Measurements from ENCODE around the gene SLC25A46. TPM values are rescaled to one million over a fixed set of nuclear protein-coding genes. Genes with fewer than 3 reads are reported as not detected.
"Not testable (repeated sequence)": the region's sequence is repeated elsewhere in the genome, so short reads cannot be mapped to it uniquely, and the experiment has no call there.

SLC25A46 gene
- total and polyA plus RNA-seq, 2 experiments from 2014 or later, result 34.3 to 76.2 TPM

DNA sequence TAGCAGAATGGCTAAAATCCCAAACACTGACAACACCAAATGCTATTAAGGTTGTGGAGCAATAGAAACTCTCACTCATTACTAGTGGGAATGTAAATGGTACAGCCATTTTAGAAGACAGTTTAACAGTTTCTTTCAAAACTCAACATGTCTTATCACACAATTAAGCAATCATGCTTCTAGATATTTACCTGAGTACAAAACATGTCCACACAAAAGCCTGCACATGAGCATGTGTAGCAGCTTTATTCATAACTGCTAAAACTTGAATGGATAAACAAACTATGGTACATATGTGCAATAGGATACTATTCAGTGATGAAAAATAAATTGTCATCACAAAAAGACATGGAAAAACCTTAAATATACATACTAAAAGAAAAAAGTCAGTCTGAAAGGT lies 31.5 kb downstream of the SLC25A46 start:
- Histone ChIP-seq H3K27me3 (replicated peaks; ENCODE audit: insufficient read depth) (0 out of 2 replicates have a peak, but pooled peaks cover 7% of the 10 kb centered on the region), H3K4me2 (ENCODE audit: unreplicated experiment) (no peak overlapping the region), H3K27ac (no peak overlapping the region), H4K20me1 (ENCODE audit: insufficient read depth) (no peaks in the 10 kb centered on the region), H3F3A (ENCODE audit: insufficient read depth) (peaks cover 34% of the 10 kb centered on the region; the same call in 1 of the 2 replicates), H3K4me3 (no peak overlapping the region), H3K36me3 (ENCODE audit: low read depth) (no peaks in the 10 kb centered on the region), H3K79me2 (ENCODE audit: insufficient read depth) (no peaks in the 10 kb centered on the region), H2AFZ (no peak overlapping the region), H3K9me2 (ENCODE audit: insufficient read depth) (no peaks in the 10 kb centered on the region), H3K4me1 (ENCODE audit: insufficient read depth) (peaks cover 17% of the 10 kb centered on the region), H3K9ac (no peak overlapping the region), H3K9me3 (ENCODE audit: low read depth) (no peaks in the 10 kb centered on the region)
- DNase-seq, result no peak
- in situ Hi-C loops (cut with MboI), result no loop called here
- TF ChIP-seq EZH2phosphoT487 (IDR thresholded peaks at IDR 0.05; ENCODE audit: insufficient read depth, low read depth) (no peak), EZH2 (IDR thresholded peaks at IDR 0.05; ENCODE audit: insufficient read depth, poor library complexity, severe bottlenecking) (no peak)

DNA sequence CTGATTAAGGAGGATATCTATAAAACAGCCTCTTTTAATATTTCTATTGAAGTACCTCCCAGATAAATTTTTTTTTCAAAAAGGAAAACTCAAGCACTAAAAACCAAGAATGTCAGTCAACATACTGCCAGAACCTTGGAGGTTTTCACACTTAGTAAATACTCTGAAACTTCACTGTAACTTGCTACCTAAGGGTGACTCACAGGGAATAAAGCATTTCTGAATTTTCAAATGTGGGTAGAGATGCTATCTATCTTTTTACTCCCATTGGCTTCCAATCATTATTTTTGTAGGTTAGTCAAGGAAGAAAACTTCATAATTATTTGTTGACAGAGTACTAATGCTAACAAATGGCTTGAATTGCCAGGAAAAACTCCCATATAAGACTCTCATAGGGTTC lies 46.1 kb downstream of the SLC25A46 start:
- Histone ChIP-seq H3K27ac (no peak overlapping the region), H3K4me1 (ENCODE audit: insufficient read depth) (peaks cover 9% of the 10 kb centered on the region; the same call in 1 of the 2 replicates), H3K36me3 (ENCODE audit: low read depth) (no peaks in the 10 kb centered on the region), H3K4me3 (no peak overlapping the region), H3K4me2 (ENCODE audit: unreplicated experiment) (no peak overlapping the region), H2AFZ (no peak overlapping the region), H3K27me3 (replicated peaks; ENCODE audit: insufficient read depth) (peaks cover 12% of the 10 kb centered on the region; the same call in 1 of the 2 replicates), H3K9ac (no peak overlapping the region), H3F3A (ENCODE audit: insufficient read depth) (0 out of 2 replicates have a peak, but pooled peaks cover 7% of the 10 kb centered on the region), H3K9me2 (ENCODE audit: insufficient read depth) (no peaks in the 10 kb centered on the region), H3K79me2 (ENCODE audit: insufficient read depth) (no peaks in the 10 kb centered on the region), H3K9me3 (ENCODE audit: low read depth) (no peaks in the 10 kb centered on the region), H4K20me1 (ENCODE audit: insufficient read depth) (no peaks in the 10 kb centered on the region)
- TF ChIP-seq EZH2phosphoT487 (IDR thresholded peaks at IDR 0.05; ENCODE audit: insufficient read depth, low read depth), result no peak
- no peak for TF ChIP-seq EZH2 (IDR thresholded peaks at IDR 0.05; ENCODE audit: insufficient read depth, poor library complexity, severe bottlenecking)
- DNase-seq, result peak; percentile 19
- in situ Hi-C loops (cut with MboI), result no loop called here

DNA sequence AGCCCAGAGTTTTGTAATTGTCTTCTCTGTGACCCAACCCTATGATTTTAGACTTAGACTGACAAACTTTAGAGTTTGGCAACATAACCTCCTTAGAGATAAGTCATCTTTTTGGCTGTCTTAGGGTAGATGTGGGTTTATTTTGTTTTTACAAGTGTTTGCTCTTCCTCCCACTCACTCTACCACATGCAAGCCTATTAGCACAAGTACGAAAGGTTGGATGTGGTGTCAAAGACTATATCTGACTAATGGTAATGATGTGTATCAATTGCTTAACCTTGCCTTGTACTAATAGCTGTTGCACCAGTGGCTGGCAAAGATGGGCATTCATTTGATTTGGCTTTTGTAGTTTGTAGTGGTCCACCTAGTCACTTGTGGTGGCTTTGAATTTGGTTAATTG lies 46.5 kb downstream of the SLC25A46 start:
- Histone ChIP-seq H2AFZ (no peak overlapping the region), H3K4me1 (ENCODE audit: insufficient read depth) (peaks cover 9% of the 10 kb centered on the region; the same call in 1 of the 2 replicates), H3K79me2 (ENCODE audit: insufficient read depth) (no peaks in the 10 kb centered on the region), H3K27ac (no peak overlapping the region), H3K4me3 (no peak overlapping the region), H4K20me1 (ENCODE audit: insufficient read depth) (no peaks in the 10 kb centered on the region), H3F3A (ENCODE audit: insufficient read depth) (0 out of 2 replicates have a peak, but pooled peaks cover 7% of the 10 kb centered on the region), H3K36me3 (ENCODE audit: low read depth) (no peaks in the 10 kb centered on the region), H3K27me3 (replicated peaks; ENCODE audit: insufficient read depth) (peaks cover 12% of the 10 kb centered on the region; the same call in 1 of the 2 replicates), H3K4me2 (ENCODE audit: unreplicated experiment) (no peak overlapping the region), H3K9ac (no peak overlapping the region), H3K9me3 (ENCODE audit: low read depth) (no peaks in the 10 kb centered on the region), H3K9me2 (ENCODE audit: insufficient read depth) (no peaks in the 10 kb centered on the region)
- no peak for TF ChIP-seq EZH2 (IDR thresholded peaks at IDR 0.05; ENCODE audit: insufficient read depth, poor library complexity, severe bottlenecking)
- no peak for TF ChIP-seq EZH2phosphoT487 (IDR thresholded peaks at IDR 0.05; ENCODE audit: insufficient read depth, low read depth)
- DNase-seq, result peak; percentile 56
- in situ Hi-C loops (cut with MboI), result no loop called here
- WGBS, 2 experiments (ENCODE audit: low coverage in 1 of 2, low lambda C conversion rate in 2 of 2, missing lambda C conversion rate in 2 of 2), result 15 to 25% methylated on average over 1 of the region's 1 CpG

DNA sequence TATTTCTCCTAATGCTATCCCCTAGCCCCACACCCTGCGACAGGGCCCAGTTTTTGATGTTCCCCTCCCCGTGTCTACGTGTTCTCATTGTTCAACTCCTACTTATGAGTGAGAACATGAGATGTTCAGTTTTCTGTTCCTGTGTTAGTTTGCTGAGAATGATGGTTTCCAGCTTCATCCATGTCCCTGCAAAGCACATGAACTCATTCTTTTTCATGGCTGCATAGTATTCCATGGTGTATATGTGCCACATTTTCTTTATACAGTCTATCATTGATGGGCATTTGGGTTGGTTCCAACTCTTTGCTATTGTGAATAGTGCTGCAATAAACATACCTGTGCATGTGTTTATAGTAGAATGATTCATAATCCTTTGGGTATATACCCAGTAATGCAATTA lies 49.2 kb downstream of the SLC25A46 start:
- H3F3A ChIP-seq (ENCODE audit: insufficient read depth); H3K79me2 ChIP-seq (ENCODE audit: insufficient read depth); H3K27me3 ChIP-seq (replicated peaks; ENCODE audit: insufficient read depth); H3K9me2 ChIP-seq (ENCODE audit: insufficient read depth); H4K20me1 ChIP-seq (ENCODE audit: insufficient read depth); H3K4me3 ChIP-seq; H3K27ac ChIP-seq; in situ Hi-C loops (cut with MboI); H3K4me1 ChIP-seq (ENCODE audit: insufficient read depth); H3K9me3 ChIP-seq (ENCODE audit: low read depth); H3K9ac ChIP-seq; H2AFZ ChIP-seq; H3K4me2 ChIP-seq (ENCODE audit: unreplicated experiment); H3K36me3 ChIP-seq (ENCODE audit: low read depth); DNase-seq: not testable (repeated sequence)
- 50 to 53% methylated on average over 3 of the region's 3 CpGs for WGBS, 2 experiments (ENCODE audit: low coverage in 1 of 2, low lambda C conversion rate in 2 of 2, missing lambda C conversion rate in 2 of 2)

DNA sequence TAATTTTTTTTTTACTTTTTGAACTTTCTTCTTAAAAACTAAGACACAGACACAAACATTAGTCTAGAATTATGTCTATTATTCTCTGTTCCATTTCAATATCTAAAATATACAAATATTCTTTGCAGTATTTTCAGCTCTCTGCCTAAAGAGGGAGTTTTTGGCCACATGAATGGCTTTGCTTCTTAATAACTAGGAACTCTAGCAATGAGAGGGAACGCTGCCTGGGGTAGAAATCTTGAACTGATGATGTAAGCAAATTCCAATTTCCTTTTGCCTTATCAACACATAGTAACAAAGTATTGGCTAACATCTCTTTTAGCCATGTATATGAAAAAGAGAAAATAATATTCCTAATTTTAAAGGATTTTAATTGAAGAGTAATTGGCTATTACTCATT lies 51.9 kb downstream of the SLC25A46 start:
- Histone ChIP-seq H3K4me2 (ENCODE audit: unreplicated experiment) (no peak overlapping the region), H3F3A (ENCODE audit: insufficient read depth) (no peaks in the 10 kb centered on the region), H3K79me2 (ENCODE audit: insufficient read depth) (no peaks in the 10 kb centered on the region), H3K27me3 (replicated peaks; ENCODE audit: insufficient read depth) (peaks cover 7% of the 10 kb centered on the region; the same call in 1 of the 2 replicates), H3K4me3 (no peak overlapping the region), H3K9me3 (ENCODE audit: low read depth) (no peaks in the 10 kb centered on the region), H3K27ac (no peak overlapping the region), H3K4me1 (ENCODE audit: insufficient read depth) (no peaks in the 10 kb centered on the region), H3K9me2 (ENCODE audit: insufficient read depth) (no peaks in the 10 kb centered on the region), H3K36me3 (ENCODE audit: low read depth) (no peaks in the 10 kb centered on the region), H4K20me1 (ENCODE audit: insufficient read depth) (no peaks in the 10 kb centered on the region), H2AFZ (no peak overlapping the region), H3K9ac (no peak overlapping the region)
- in situ Hi-C loops (cut with MboI), result no loop called here
- DNase-seq, result peak; percentile 59
- WGBS, 2 experiments (ENCODE audit: low coverage in 1 of 2, low lambda C conversion rate in 2 of 2, missing lambda C conversion rate in 2 of 2), result 0 to 4% methylated on average over 1 of the region's 1 CpG
- TF ChIP-seq EZH2phosphoT487 (IDR thresholded peaks at IDR 0.05; ENCODE audit: insufficient read depth, low read depth) (no peak), EZH2 (IDR thresholded peaks at IDR 0.05; ENCODE audit: insufficient read depth, poor library complexity, severe bottlenecking) (no peak)
